GM12801 (cell line): ENCODE measurements around the gene JARID2.

Source experiments
- TF ChIP-seq, protein P1 (sequence below): IDR thresholded peaks from one replicate; pipeline ENCODE4 v1.5.1; 2011; ENCODE audit warnings: control low read depth; ENCODE audit not compliant: insufficient read length; ENCODE audit errors: extremely low read depth

JARID2 gene

GRCh38 chr6:15280961-15281360 lies 35.1 kb downstream of the JARID2 start:
- TF ChIP-seq, protein P1, sequence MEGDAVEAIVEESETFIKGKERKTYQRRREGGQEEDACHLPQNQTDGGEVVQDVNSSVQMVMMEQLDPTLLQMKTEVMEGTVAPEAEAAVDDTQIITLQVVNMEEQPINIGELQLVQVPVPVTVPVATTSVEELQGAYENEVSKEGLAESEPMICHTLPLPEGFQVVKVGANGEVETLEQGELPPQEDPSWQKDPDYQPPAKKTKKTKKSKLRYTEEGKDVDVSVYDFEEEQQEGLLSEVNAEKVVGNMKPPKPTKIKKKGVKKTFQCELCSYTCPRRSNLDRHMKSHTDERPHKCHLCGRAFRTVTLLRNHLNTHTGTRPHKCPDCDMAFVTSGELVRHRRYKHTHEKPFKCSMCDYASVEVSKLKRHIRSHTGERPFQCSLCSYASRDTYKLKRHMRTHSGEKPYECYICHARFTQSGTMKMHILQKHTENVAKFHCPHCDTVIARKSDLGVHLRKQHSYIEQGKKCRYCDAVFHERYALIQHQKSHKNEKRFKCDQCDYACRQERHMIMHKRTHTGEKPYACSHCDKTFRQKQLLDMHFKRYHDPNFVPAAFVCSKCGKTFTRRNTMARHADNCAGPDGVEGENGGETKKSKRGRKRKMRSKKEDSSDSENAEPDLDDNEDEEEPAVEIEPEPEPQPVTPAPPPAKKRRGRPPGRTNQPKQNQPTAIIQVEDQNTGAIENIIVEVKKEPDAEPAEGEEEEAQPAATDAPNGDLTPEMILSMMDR = no peak

- TF ChIP-seq, protein P1 = no peak
These were observed 36.5 kb downstream of the JARID2 start for GRCh38 chr6:15282334-15282733.

DNA sequence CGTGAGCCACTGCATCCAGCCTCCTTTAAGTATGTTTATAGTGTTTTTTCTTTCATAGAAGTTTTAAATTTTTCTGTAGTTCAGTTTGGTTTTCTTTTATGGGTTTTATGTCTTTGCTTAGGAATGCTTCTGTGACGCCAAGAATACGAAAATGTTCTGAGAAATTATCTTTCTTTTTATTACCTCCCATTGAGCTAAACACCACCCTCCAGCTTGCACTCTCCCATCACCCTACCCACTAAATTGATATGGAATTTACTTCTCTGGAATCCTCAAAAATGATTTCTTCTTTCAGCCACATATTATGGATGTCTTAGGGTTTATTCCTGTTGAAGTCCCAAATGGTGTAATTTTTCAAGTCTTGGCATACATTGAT lies 38.1 kb downstream of the JARID2 start:
- TF ChIP-seq, protein P1 = no peak

GRCh38 chr6:15284743-15285142 lies 38.9 kb downstream of the JARID2 start:
- TF ChIP-seq, protein P1 = no peak

- TF ChIP-seq, protein P1 = no peak
These were observed 39.9 kb downstream of the JARID2 start for GRCh38 chr6:15285682-15286294.

DNA sequence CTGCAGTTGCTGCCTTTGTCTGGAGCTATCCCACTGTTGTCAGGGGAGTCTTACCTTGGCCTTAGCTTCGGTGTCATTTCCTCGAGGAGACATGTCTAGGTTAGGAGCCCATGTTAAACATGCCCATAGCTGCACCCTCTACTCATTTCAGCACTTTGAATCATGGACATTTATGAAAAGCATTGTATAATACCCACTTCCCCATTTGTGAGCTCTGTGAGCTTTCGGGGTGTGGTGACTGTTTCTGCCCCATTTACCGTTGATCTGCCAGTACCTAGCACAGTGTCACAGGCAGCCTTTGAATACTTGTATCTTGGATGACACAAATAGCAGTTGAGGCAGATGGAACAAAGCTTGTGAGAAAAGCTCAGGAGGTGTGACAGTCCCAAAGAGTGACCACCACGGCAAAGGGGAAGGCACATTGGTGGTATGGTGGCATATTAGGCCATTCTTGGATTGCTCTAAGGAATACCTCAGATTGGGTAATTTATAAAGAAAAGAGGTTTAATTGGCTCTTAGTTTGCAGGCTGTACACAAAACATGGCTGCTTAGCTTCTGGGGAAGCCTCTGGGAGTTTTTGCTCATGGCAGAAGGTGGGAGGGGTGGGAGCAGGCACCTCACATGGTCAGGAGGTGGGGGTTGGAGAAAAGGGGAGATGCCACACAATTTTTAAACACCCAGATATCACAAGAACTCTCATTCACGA lies 42.0 kb downstream of the JARID2 start:
- TF ChIP-seq, protein P1 = no peak

DNA sequence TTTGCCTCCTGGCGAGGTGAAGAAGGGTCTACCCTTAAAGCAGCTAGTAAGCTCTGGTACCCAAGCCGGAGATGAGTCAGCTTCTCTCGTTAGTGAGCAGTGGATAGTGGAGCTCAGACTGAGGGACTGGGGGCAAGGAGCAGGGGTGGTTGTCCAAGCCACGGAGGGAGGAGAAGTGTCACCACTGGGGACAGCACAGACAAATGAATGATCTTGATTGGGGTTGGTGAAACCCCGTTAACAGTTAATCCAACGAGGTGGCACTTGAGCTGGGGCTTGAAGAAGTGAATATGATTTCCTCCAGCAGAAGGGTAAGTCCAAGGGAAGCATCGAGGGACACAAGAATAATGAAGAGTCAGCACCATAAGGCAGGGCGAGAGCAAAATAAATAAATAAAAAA lies 43.0 kb downstream of the JARID2 start:
- TF ChIP-seq, protein P1 = no peak
